ENCODE measurements around the gene PTPRCAP. TPM values are rescaled to one million over a fixed set of nuclear protein-coding genes. Genes with fewer than 3 reads are reported as not detected.

PTPRCAP gene
- polyA plus RNA-seq, 1 of the 3 experiments (the other 2 are of a cell fraction) = 1.4 TPM

- no peak overlapping the region for H3K9ac ChIP-seq
- H3K4me3 ChIP-seq (ENCODE audit: low read depth in 2 of 2, low read length in 1 of 2) = no peak overlapping the region
- ChIA-PET CTCF (interaction anchor here (1.0 to 1.2 kb wide), 3 partner anchors 21 to 40 kb away, joined by 3 to 6 read pairs (median 4); partner anchors contain the start of genes PPP1CA and RAD9A), POLR2A (interaction anchor here (1.4 kb wide), 1 partner anchor 21 kb away, joined by 4 read pairs; the partner anchor contains the start of gene PPP1CA)
- H3K79me2 ChIP-seq (ENCODE audit: insufficient read depth) = no peaks in the 10 kb centered on the region
- no peak for DNase-seq
- no peak overlapping the region for H3K4me2 ChIP-seq
- no peaks in the 10 kb centered on the region for H3K36me3 ChIP-seq (replicated peaks in 1 of 2; ENCODE audit: control insufficient read depth in 1 of 2, insufficient read depth in 2 of 2, low read length in 1 of 2)
- TF ChIP-seq EP300 (IDR thresholded peaks at IDR 0.05; ENCODE audit: borderline replicate concordance in 1 of 2, low read depth in 1 of 2, low read length in 1 of 2) (no peak), FOXJ3 (CRISPR knock-in tag; IDR thresholded peaks at IDR 0.05) (no peak), RXRA (IDR thresholded peaks at IDR 0.05; ENCODE audit: borderline replicate concordance, low read depth) (no peak), RAD21 (IDR thresholded peaks at IDR 0.05; ENCODE audit: low read length) (no peak), RFX5 (IDR thresholded peaks at IDR 0.05; ENCODE audit: low read length) (no peak), SMC3 (IDR thresholded peaks at IDR 0.05; ENCODE audit: low read depth, low read length) (no peak), POLR2AphosphoS5 (IDR thresholded peaks at IDR 0.05; ENCODE audit: low read depth, low read length) (no peak), MXI1 (IDR thresholded peaks at IDR 0.05; ENCODE audit: low read depth, low read length) (no peak), NFIC (IDR thresholded peaks at IDR 0.05; ENCODE audit: borderline replicate concordance) (no peak), RCOR1 (IDR thresholded peaks at IDR 0.05; ENCODE audit: low read length) (no peak), JUND (IDR thresholded peaks at IDR 0.05) (no peak), TAF1 (IDR thresholded peaks at IDR 0.05; ENCODE audit: borderline replicate concordance, low read depth, low read length) (no peak), CTCF (IDR thresholded peaks at IDR 0.05) (no peak)
- TF ChIP-seq, protein P1, sequence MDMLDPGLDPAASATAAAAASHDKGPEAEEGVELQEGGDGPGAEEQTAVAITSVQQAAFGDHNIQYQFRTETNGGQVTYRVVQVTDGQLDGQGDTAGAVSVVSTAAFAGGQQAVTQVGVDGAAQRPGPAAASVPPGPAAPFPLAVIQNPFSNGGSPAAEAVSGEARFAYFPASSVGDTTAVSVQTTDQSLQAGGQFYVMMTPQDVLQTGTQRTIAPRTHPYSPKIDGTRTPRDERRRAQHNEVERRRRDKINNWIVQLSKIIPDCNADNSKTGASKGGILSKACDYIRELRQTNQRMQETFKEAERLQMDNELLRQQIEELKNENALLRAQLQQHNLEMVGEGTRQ (IDR thresholded peaks at IDR 0.05; ENCODE audit: borderline replicate concordance, low read depth, low read length) = no peak
- no peaks in the 10 kb centered on the region for H3F3A ChIP-seq (replicated peaks; ENCODE audit: insufficient read depth)
- 94% methylated on average over 6 of the region's 6 CpGs for WGBS (ENCODE audit: low lambda C conversion rate)
- H3K27ac ChIP-seq (ENCODE audit: low read depth in 2 of 2, low read length in 1 of 2) = no peak overlapping the region
- no peaks in the 10 kb centered on the region for H3K9me3 ChIP-seq
- no peaks in the 10 kb centered on the region for H3K27me3 ChIP-seq (ENCODE audit: insufficient read depth)
- no peaks in the 10 kb centered on the region for H3K9me2 ChIP-seq
- H2AFZ ChIP-seq (ENCODE audit: low read depth) = no peak overlapping the region
- peaks cover 5 to 8% of the 10 kb centered on the region in 2 experiments; a peak in 2 of 4 replicates for H3K4me1 ChIP-seq (ENCODE audit: control insufficient read depth in 1 of 2, insufficient read depth in 2 of 2, low read depth in 1 of 2, low read length in 1 of 2)
- no peaks in the 10 kb centered on the region for H4K20me1 ChIP-seq (ENCODE audit: insufficient read depth)
Observed at GRCh38 chr11:67422891-67423290, 14.6 kb downstream of the PTPRCAP start.

DNA sequence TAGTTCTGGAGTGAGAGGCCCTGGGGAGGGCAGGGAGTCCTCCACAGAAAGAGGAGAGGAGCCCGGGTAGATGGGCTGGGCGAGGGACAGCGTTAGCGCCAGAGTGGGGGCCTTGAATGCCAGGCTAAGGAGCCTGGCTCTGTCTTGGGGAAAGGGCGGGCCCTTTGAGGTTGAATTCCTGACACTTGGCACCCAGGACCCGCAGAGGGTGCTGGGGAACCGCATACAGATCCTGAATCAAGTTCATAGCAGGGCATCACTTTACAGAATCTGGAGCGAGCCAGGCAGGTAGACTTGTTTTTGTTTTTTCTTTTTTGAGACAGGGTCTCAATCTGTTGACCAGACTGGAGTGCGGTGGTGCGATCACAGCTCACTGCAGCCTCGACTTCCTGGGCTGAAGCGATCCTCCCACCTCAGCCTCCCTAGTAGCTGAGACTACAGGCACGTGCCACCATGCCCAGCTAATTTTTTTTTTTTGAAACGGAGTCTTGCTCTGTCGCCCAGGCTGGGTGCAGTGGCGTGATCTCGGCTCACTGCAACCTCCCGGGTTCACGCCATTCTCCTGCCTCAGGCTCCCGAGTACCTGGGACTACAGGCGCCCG, 16.0 kb downstream of the PTPRCAP start:
- 0 out of 2 replicates have a peak overlapping the region, but pooled peaks have one; percentile 14 for H2AFZ ChIP-seq (ENCODE audit: low read depth)
- ChIA-PET CTCF (interaction anchor here (1.1 to 2.7 kb wide), 2 partner anchors 15 to 20 kb away, joined by 3 to 17 read pairs; partner anchors contain the start of gene PPP1CA), POLR2A (interaction anchor here (1.2 kb wide), 1 partner anchor 162 kb away, joined by 3 read pairs; the partner anchor contains the start of gene GSTP1)
- peak overlapping the region in 1 of 2 experiments; percentile 66; a peak in 2 of 4 replicates for H3K4me3 ChIP-seq (ENCODE audit: low read depth in 2 of 2, low read length in 1 of 2)
- no peaks in the 10 kb centered on the region for H3K9me2 ChIP-seq
- H4K20me1 ChIP-seq (ENCODE audit: insufficient read depth) = no peaks in the 10 kb centered on the region
- H3K79me2 ChIP-seq (ENCODE audit: insufficient read depth) = no peaks in the 10 kb centered on the region
- no peak overlapping the region for H3K9ac ChIP-seq
- H3K4me2 ChIP-seq = no peak overlapping the region
- H3K27ac ChIP-seq (ENCODE audit: low read depth in 2 of 2, low read length in 1 of 2) = no peak overlapping the region
- no peaks in the 10 kb centered on the region for H3K9me3 ChIP-seq
- no peaks in the 10 kb centered on the region for H3F3A ChIP-seq (replicated peaks; ENCODE audit: insufficient read depth)
- WGBS (ENCODE audit: low lambda C conversion rate) = 76% methylated on average over 19 of the region's 22 CpGs
- H3K36me3 ChIP-seq (replicated peaks in 1 of 2; ENCODE audit: control insufficient read depth in 1 of 2, insufficient read depth in 2 of 2, low read length in 1 of 2) = no peaks in the 10 kb centered on the region
- no peaks in the 10 kb centered on the region for H3K27me3 ChIP-seq (ENCODE audit: insufficient read depth)
- DNase-seq = no peak
- peaks cover 6 to 7% of the 10 kb centered on the region in 2 experiments; a peak in 2 of 4 replicates for H3K4me1 ChIP-seq (ENCODE audit: control insufficient read depth in 1 of 2, insufficient read depth in 2 of 2, low read depth in 1 of 2, low read length in 1 of 2)
- TF ChIP-seq RXRA (IDR thresholded peaks at IDR 0.05; ENCODE audit: borderline replicate concordance, low read depth) (no peak), GATA2 (CRISPR knock-in tag; IDR thresholded peaks at IDR 0.05) (no peak), FOXM1 (IDR thresholded peaks at IDR 0.05; ENCODE audit: low read depth) (no peak), MEF2A (IDR thresholded peaks at IDR 0.05; ENCODE audit: borderline replicate concordance, low read depth) (no peak), USF1 (IDR thresholded peaks at IDR 0.05; ENCODE audit: borderline replicate concordance, low read depth) (no peak), EZH2phosphoT487 (IDR thresholded peaks at IDR 0.05; ENCODE audit: borderline replicate concordance, low read depth) (no peak), YY1 (IDR thresholded peaks at IDR 0.05; ENCODE audit: low read depth) (no peak), IRF3 (IDR thresholded peaks at IDR 0.05; ENCODE audit: low read depth, low read length) (no peak), FOXJ3 (CRISPR knock-in tag; IDR thresholded peaks at IDR 0.05) (no peak), GABPA (IDR thresholded peaks at IDR 0.05; ENCODE audit: low read depth) (no peak), NFIC (IDR thresholded peaks at IDR 0.05; ENCODE audit: borderline replicate concordance) (no peak)
- TF ChIP-seq, protein P1 (IDR thresholded peaks at IDR 0.05; ENCODE audit: borderline replicate concordance, low read depth, low read length) = no peak
